Measurements from ENCODE around the gene TUFT1. TPM values are rescaled to one million over a fixed set of nuclear protein-coding genes. Genes with fewer than 3 reads are reported as not detected.

TUFT1 gene
- total RNA-seq, 1 experiment from 2014 or later = 31.4 TPM

GRCh38 chr1:151606384-151606783 is 66.3 kb downstream of the TUFT1 start:
- intact Hi-C loops (cut with micrococcal nuclease; ENCODE audit: unreplicated experiment) = no loop called here
- Mint-ChIP-seq H3K4me3 (ENCODE audit: low read depth, unreplicated experiment) (no peak overlapping the region), H3K4me1 (ENCODE audit: low read depth, unreplicated experiment) (peaks cover 28% of the 10 kb centered on the region), H3K27ac (ENCODE audit: unreplicated experiment) (peak overlapping the region; percentile 57), H3K9me3 (ENCODE audit: low read depth, unreplicated experiment) (peaks cover 3% of the 10 kb centered on the region), H3K36me3 (ENCODE audit: insufficient read depth, unreplicated experiment) (peaks cover 7% of the 10 kb centered on the region), H3K27me3 (ENCODE audit: unreplicated experiment) (no peaks in the 10 kb centered on the region)
- DNase-seq = peak; percentile 65
- TF ChIP-seq, protein P1, sequence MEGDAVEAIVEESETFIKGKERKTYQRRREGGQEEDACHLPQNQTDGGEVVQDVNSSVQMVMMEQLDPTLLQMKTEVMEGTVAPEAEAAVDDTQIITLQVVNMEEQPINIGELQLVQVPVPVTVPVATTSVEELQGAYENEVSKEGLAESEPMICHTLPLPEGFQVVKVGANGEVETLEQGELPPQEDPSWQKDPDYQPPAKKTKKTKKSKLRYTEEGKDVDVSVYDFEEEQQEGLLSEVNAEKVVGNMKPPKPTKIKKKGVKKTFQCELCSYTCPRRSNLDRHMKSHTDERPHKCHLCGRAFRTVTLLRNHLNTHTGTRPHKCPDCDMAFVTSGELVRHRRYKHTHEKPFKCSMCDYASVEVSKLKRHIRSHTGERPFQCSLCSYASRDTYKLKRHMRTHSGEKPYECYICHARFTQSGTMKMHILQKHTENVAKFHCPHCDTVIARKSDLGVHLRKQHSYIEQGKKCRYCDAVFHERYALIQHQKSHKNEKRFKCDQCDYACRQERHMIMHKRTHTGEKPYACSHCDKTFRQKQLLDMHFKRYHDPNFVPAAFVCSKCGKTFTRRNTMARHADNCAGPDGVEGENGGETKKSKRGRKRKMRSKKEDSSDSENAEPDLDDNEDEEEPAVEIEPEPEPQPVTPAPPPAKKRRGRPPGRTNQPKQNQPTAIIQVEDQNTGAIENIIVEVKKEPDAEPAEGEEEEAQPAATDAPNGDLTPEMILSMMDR (IDR thresholded peaks at IDR 0.05; ENCODE audit: unreplicated experiment) = no peak
- BruUV-seq (replicated peaks) = no TSS peak
- CTCF ChIA-PET = interaction anchor here (0.7 to 1.6 kb wide), 4 partner anchors 10 to 29 kb away, joined by 3 to 5 read pairs (median 5); no protein-coding TSS in a partner anchor

GRCh38 chr1:151606857-151607256 is 66.7 kb downstream of the TUFT1 start:
- Mint-ChIP-seq H3K27ac (ENCODE audit: unreplicated experiment) (peak overlapping the region; percentile 57), H3K36me3 (ENCODE audit: insufficient read depth, unreplicated experiment) (peaks cover 12% of the 10 kb centered on the region), H3K4me3 (ENCODE audit: low read depth, unreplicated experiment) (no peak overlapping the region), H3K4me1 (ENCODE audit: low read depth, unreplicated experiment) (peaks cover 28% of the 10 kb centered on the region), H3K27me3 (ENCODE audit: unreplicated experiment) (no peaks in the 10 kb centered on the region), H3K9me3 (ENCODE audit: low read depth, unreplicated experiment) (peaks cover 3% of the 10 kb centered on the region)
- TF ChIP-seq, protein P1 (IDR thresholded peaks at IDR 0.05; ENCODE audit: unreplicated experiment) = no peak
- BruUV-seq (replicated peaks) = no TSS peak
- CTCF ChIA-PET = interaction anchor here (0.7 to 1.6 kb wide), 2 partner anchors 11 to 13 kb away, joined by 5 read pairs; no protein-coding TSS in a partner anchor
- intact Hi-C loops (cut with micrococcal nuclease; ENCODE audit: unreplicated experiment) = no loop called here
- peak; percentile 24 for DNase-seq

- no peak for DNase-seq
- BruUV-seq (replicated peaks) = no TSS peak
- Mint-ChIP-seq H3K4me3 (ENCODE audit: low read depth, unreplicated experiment) (no peak overlapping the region), H3K36me3 (ENCODE audit: insufficient read depth, unreplicated experiment) (peaks cover 34% of the 10 kb centered on the region), H3K27me3 (ENCODE audit: unreplicated experiment) (no peaks in the 10 kb centered on the region), H3K4me1 (ENCODE audit: low read depth, unreplicated experiment) (peaks cover 47% of the 10 kb centered on the region), H3K27ac (ENCODE audit: unreplicated experiment) (no peak overlapping the region), H3K9me3 (ENCODE audit: low read depth, unreplicated experiment) (peaks cover 3% of the 10 kb centered on the region)
- TF ChIP-seq, protein P1 (IDR thresholded peaks at IDR 0.05; ENCODE audit: unreplicated experiment) = no peak
- intact Hi-C loops (cut with micrococcal nuclease; ENCODE audit: unreplicated experiment) = loop anchor here (2.0 kb wide), 1 partner anchor 15 kb away; no protein-coding TSS in a partner anchor
- CTCF ChIA-PET = no interaction called here
Measured at GRCh38 chr1:151610142-151610541, 70.0 kb downstream of the TUFT1 start.

DNA sequence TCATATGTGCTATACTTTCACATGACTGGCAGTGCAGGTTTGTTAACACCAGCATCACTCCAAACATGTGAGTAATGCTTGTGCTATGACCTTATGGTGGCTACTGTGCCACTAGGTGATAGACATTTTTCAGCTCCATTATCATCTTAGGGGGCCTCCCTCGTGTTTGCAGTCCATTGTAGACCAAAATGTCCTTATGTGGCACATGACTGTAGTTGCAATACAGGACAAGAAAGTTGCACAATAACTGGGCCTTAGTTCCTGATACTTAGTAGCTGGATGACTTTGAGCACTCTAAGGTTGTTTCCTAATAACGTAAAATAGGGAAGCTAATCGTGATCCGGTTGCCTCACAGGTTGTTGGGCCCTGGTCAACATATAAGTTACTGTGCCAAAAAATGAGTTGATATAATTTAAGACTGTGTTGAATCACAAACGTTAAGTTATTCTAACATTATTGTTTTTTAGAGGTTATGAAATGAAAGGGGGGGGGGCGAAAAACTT is 71.2 kb downstream of the TUFT1 start:
- H3K27me3 Mint-ChIP-seq (ENCODE audit: unreplicated experiment) = no peaks in the 10 kb centered on the region
- peak overlapping the region; percentile 83 for H3K4me3 Mint-ChIP-seq (ENCODE audit: low read depth, unreplicated experiment)
- intact Hi-C loops (cut with micrococcal nuclease; ENCODE audit: unreplicated experiment) = loop anchor here (2.0 kb wide), 1 partner anchor 17 kb away; no protein-coding TSS in a partner anchor
- BruUV-seq (replicated peaks) = no TSS peak
- CTCF ChIA-PET = interaction anchor here (0.6 to 1.6 kb wide), 4 partner anchors 9 to 69 kb away, joined by 3 to 7 read pairs (median 4); no protein-coding TSS in a partner anchor
- H3K9me3 Mint-ChIP-seq (ENCODE audit: low read depth, unreplicated experiment) = peaks cover 3% of the 10 kb centered on the region
- peak; percentile 58 for DNase-seq
- peaks cover 33% of the 10 kb centered on the region for H3K36me3 Mint-ChIP-seq (ENCODE audit: insufficient read depth, unreplicated experiment)
- TF ChIP-seq, protein P1 (IDR thresholded peaks at IDR 0.05; ENCODE audit: unreplicated experiment) = no peak
- peaks cover 55% of the 10 kb centered on the region for H3K4me1 Mint-ChIP-seq (ENCODE audit: low read depth, unreplicated experiment)
- H3K27ac Mint-ChIP-seq (ENCODE audit: unreplicated experiment) = peak overlapping the region; percentile 76
